H9 (cell line): ENCODE results near the gene CDKL5. TPM values are rescaled to one million over a fixed set of nuclear protein-coding genes. Genes with fewer than 3 reads are reported as not detected.

Experiments used
- DNase-seq: peaks from one replicate; pipeline ENCODE4 v3.0.0-alpha.2; 2017
- H2AFZ ChIP-seq: one replicate; pipeline ENCODE4 v1.6.1; 2013; ENCODE audit warnings: mild to moderate bottlenecking, low read length, control low read depth, moderate library complexity
- H2AK5ac ChIP-seq: 2 replicates; pipeline ENCODE4 v1.6.1; 2013; ENCODE audit warnings: low read length, control low read depth, mixed read lengths; ENCODE audit not compliant: insufficient read length
- H2BK120ac ChIP-seq: one replicate; pipeline ENCODE4 v1.6.1; 2013; ENCODE audit warnings: low read depth, mild to moderate bottlenecking, low read length, control low read depth, inconsistent platforms; ENCODE audit not compliant: poor library complexity, severe bottlenecking
- H2BK12ac ChIP-seq: 2 replicates; pipeline ENCODE4 v1.6.1; 2013; ENCODE audit warnings: low read length, control low read depth, mixed read lengths, low read depth; ENCODE audit not compliant: insufficient read length
- H2BK15ac ChIP-seq: 2 replicates; pipeline ENCODE4 v1.6.1; 2013; ENCODE audit warnings: low read depth, low read length, control low read depth
- H2BK20ac ChIP-seq: one replicate; pipeline ENCODE4 v1.6.1; 2013; ENCODE audit warnings: low read depth, mild to moderate bottlenecking, low read length, control low read depth, inconsistent platforms; ENCODE audit not compliant: poor library complexity, severe bottlenecking
- H2BK5ac ChIP-seq: 2 replicates; pipeline ENCODE4 v1.6.1; 2013; ENCODE audit warnings: low read length, control low read depth, mixed read lengths; ENCODE audit not compliant: insufficient read length
- H3K14ac ChIP-seq: 2 replicates; pipeline ENCODE4 v1.6.1; 2013; ENCODE audit warnings: low read length, control low read depth; ENCODE audit not compliant: insufficient read depth
- H3K18ac ChIP-seq: 2 replicates; pipeline ENCODE4 v1.6.1; 2013; ENCODE audit warnings: low read depth, mild to moderate bottlenecking, mixed read lengths, low read length, control low read depth; ENCODE audit not compliant: insufficient read length
- H3K23ac ChIP-seq: 2 replicates; pipeline ENCODE4 v1.6.1; 2013; ENCODE audit warnings: low read length, control low read depth, mixed read lengths, low read depth; ENCODE audit not compliant: insufficient read length
- H3K23me2 ChIP-seq: 2 replicates; pipeline ENCODE4 v1.6.1; 2013; ENCODE audit warnings: low read depth, mild to moderate bottlenecking, mixed read lengths, low read length, control low read depth; ENCODE audit not compliant: insufficient read length, poor library complexity, severe bottlenecking
- H3K27ac ChIP-seq: 2 replicates; pipeline ENCODE4 v1.5.1; 2013; ENCODE audit warnings: low read length, control low read depth, mixed read lengths, low read depth; ENCODE audit not compliant: insufficient read length
- H3K27me3 ChIP-seq: 2 replicates; pipeline ENCODE4 v1.6.1; 2013; ENCODE audit warnings: low read length, control low read depth, inconsistent platforms; ENCODE audit not compliant: insufficient read depth
- H3K4ac ChIP-seq: 2 replicates; pipeline ENCODE4 v1.6.1; 2013; ENCODE audit warnings: low read depth, mild to moderate bottlenecking, control low read depth, inconsistent platforms, low read length, moderate library complexity
- H3K4me1 ChIP-seq: 2 replicates; pipeline ENCODE4 v1.6.1; 2013; ENCODE audit warnings: low read length, control low read depth, inconsistent platforms; ENCODE audit not compliant: insufficient read depth
- H3K4me2 ChIP-seq: 2 replicates; pipeline ENCODE4 v1.6.1; 2013; ENCODE audit warnings: low read length, control low read depth, mixed read lengths; ENCODE audit not compliant: insufficient read length, insufficient read depth
- H3K56ac ChIP-seq: 2 replicates; pipeline ENCODE4 v1.6.1; 2013; ENCODE audit warnings: low read depth, mild to moderate bottlenecking, mixed read lengths, low read length, control low read depth; ENCODE audit not compliant: insufficient read length
- H3K79me1 ChIP-seq: 2 replicates; pipeline ENCODE4 v1.6.1; 2013; ENCODE audit warnings: low read depth, mild to moderate bottlenecking, moderate library complexity, low read length, control low read depth, inconsistent platforms; ENCODE audit not compliant: insufficient read depth, poor library complexity, severe bottlenecking
- H3K79me2 ChIP-seq: 2 replicates; pipeline ENCODE4 v1.6.1; 2013; ENCODE audit warnings: low read length, control low read depth, inconsistent platforms; ENCODE audit not compliant: insufficient read depth
- H3K9ac ChIP-seq: 2 replicates; pipeline ENCODE4 v1.6.1; 2013; ENCODE audit warnings: low read length, control low read depth, mixed read lengths; ENCODE audit not compliant: insufficient read length; ENCODE audit errors: extremely low read depth
- H3K9me3 ChIP-seq: one replicate; pipeline ENCODE4 v1.6.1; 2013; ENCODE audit warnings: low read depth, low read length, inconsistent platforms; ENCODE audit not compliant: control insufficient read depth
- H3T11ph ChIP-seq: one replicate; pipeline ENCODE4 v1.6.1; 2013; ENCODE audit warnings: mild to moderate bottlenecking, low read length, control low read depth, inconsistent platforms
- H4K20me1 ChIP-seq: one replicate; pipeline ENCODE4 v1.6.1; 2013; ENCODE audit not compliant: control insufficient read depth, insufficient read length, insufficient read depth
- H4K5ac ChIP-seq: 2 replicates; pipeline ENCODE4 v1.6.1; 2013; ENCODE audit warnings: low read depth, mild to moderate bottlenecking, mixed read lengths, low read length, control low read depth; ENCODE audit not compliant: insufficient read length
- H4K8ac ChIP-seq: replicated peaks from 2 replicates; pipeline ENCODE4 v1.6.1; 2013; ENCODE audit warnings: low read length, control low read depth, mixed read lengths, low read depth; ENCODE audit not compliant: insufficient read length
- H4K91ac ChIP-seq: 2 replicates; pipeline ENCODE4 v1.6.1; 2013; ENCODE audit warnings: low read depth, mild to moderate bottlenecking, moderate library complexity, mixed read lengths, low read length, control low read depth; ENCODE audit not compliant: insufficient read length
- H3K27ac Mint-ChIP-seq, 3 experiments: 2 replicates in 2 of 3; 3 replicates in 1 of 3; pipeline ENCODE4 v1.8.0; 2020 to 2021; ENCODE audit warnings: mixed read lengths in 3 of 3, mild to moderate bottlenecking in 1 of 3, moderate library complexity in 1 of 3
- H3K27me3 Mint-ChIP-seq: 2 replicates; pipeline ENCODE4 v1.8.0; 2021; ENCODE audit warnings: low read depth, mild to moderate bottlenecking, moderate library complexity, mixed read lengths
- H3K36me3 Mint-ChIP-seq, 3 experiments: 2 replicates in 2 of 3; 3 replicates in 1 of 3; pipeline ENCODE4 v1.8.0; 2020 to 2021; ENCODE audit warnings: low read depth in 3 of 3, mixed read lengths in 3 of 3; ENCODE audit not compliant: insufficient read depth in 1 of 3
- H3K4me1 Mint-ChIP-seq, 2 experiments: 2 replicates each; pipeline ENCODE4 v1.8.0; 2020; ENCODE audit warnings: mixed read lengths in 2 of 2
- H3K4me3 Mint-ChIP-seq, 2 experiments: 2 replicates in 1 of 2; 3 replicates in 1 of 2; pipeline ENCODE4 v1.8.0; 2020 to 2021; ENCODE audit warnings: mild to moderate bottlenecking in 2 of 2, mixed read lengths in 2 of 2, moderate library complexity in 1 of 2
- H3K9me3 Mint-ChIP-seq, 2 experiments: 2 replicates in 1 of 2; 3 replicates in 1 of 2; pipeline ENCODE4 v1.8.0; 2020; ENCODE audit warnings: mild to moderate bottlenecking in 2 of 2, mixed read lengths in 2 of 2, moderate library complexity in 1 of 2
- CTCF ChIP-seq: fragments of 200-600 bp; sonication (generic); conservative IDR thresholded peaks from 3 replicates; pipeline ENCODE4 v1.8.0; 2021; ENCODE audit warnings: antibody characterized with exemption, mild to moderate bottlenecking
- WGBS: extraction: QIAGEN DNeasy Blood & Tissue Kit; methylation state at CpG from one replicate; pipeline ENCODE4 v1.1.7; 2013; ENCODE audit warnings: missing lambda C conversion rate, low lambda C conversion rate, mixed read lengths; ENCODE audit not compliant: insufficient read length; ENCODE audit errors: extremely low coverage; 5-methylcytosine and 5-hydroxymethylcytosine counted together
- total RNA-seq: library from RNA; stranded (reverse); gene quantifications from 2 replicates; pipeline ENCODE4 v1.2.1, GENCODE V29; 2021

Gene CDKL5
- total RNA-seq, 1 experiment from 2014 or later, result 19.5 TPM

- Histone ChIP-seq H2BK15ac (no peak overlapping the region), H3K4me2 (no peak overlapping the region), H3K9me3 (peaks cover 18% of the 10 kb centered on the region), H4K8ac (no peak overlapping the region), H2AFZ (no peak overlapping the region), H4K5ac (no peak overlapping the region), H3K27ac (no peak overlapping the region), H4K91ac (no peak overlapping the region), H2AK5ac (no peak overlapping the region), H2BK20ac (no peak overlapping the region), H3K23ac (no peak overlapping the region), H3T11ph (no peak overlapping the region), H3K27me3 (no peaks in the 10 kb centered on the region), H3K79me2 (no peaks in the 10 kb centered on the region), H3K9ac (no peak overlapping the region), H3K18ac (no peak overlapping the region), H2BK120ac (no peak overlapping the region), H3K23me2 (no peaks in the 10 kb centered on the region), H3K4me1 (no peaks in the 10 kb centered on the region), H4K20me1 (no peaks in the 10 kb centered on the region), H2BK5ac (no peak overlapping the region), H3K79me1 (no peaks in the 10 kb centered on the region), H3K56ac (no peak overlapping the region), H3K4ac (no peak overlapping the region), H2BK12ac (no peak overlapping the region), H3K14ac (no peak overlapping the region)
- Mint-ChIP-seq H3K4me1 (no peaks in the 10 kb centered on the region; a peak in 1 of 4 replicates), H3K36me3 (peaks cover 0 to 3% (median 2%) of the 10 kb centered on the region in 3 experiments; a peak in 2 of 7 replicates), H3K27ac (no peak overlapping the region), H3K4me3 (no peak overlapping the region), H3K27me3 (no peaks in the 10 kb centered on the region; the same call in 1 of the 2 replicates), H3K9me3 (peaks cover 43 to 55% of the 10 kb centered on the region in 2 experiments)
- WGBS, result no CpG with 5 or more reads among the region's 9 CpGs
- peak; percentile 80 for TF ChIP-seq CTCF
- DNase-seq, result peak; percentile 31
These were observed 34.4 kb upstream of the CDKL5 start for GRCh38 chrX:18390941-18391538.
